Measurements from ENCODE around the gene PLCH2.

GRCh38 chr1:2525920-2526823 lies 50.1 kb downstream of the PLCH2 start, which contains the start of gene PANK4:
- no peak for TF ChIP-seq CTCF (IDR thresholded peaks at IDR 0.05)
- no peak for TF ChIP-seq EZH2 (IDR thresholded peaks at IDR 0.05; ENCODE audit: borderline replicate concordance, insufficient read depth, low read depth, low read length, poor library complexity, severe bottlenecking)

Data from B cell (primary cell).